ENCODE measurements around the gene DMRT1.
"Not testable (repeated sequence)": the region's sequence is repeated elsewhere in the genome, so short reads cannot be mapped to it uniquely, and the experiment has no call there.

Gene DMRT1

DNA sequence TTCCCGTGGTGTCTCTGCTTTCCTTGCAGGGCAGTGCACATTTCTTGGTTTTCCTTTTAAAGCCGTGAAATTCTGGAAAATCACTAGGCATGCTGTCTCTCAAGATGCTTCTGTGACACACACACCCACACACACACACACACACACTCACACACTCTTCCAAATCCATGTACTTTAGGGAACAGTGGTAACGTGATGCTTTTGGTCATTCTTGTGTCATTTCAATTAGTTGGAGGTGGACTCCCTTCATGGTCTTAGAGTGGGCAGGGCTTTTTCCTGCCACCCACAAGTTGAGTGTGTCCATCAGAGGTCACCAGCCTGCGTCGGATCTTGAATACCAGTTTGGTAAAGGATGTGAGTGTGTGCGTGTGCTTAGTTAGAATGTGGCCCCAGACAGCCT, 64.4 kb downstream of the DMRT1 start:
- Histone ChIP-seq H3K36me3 (ENCODE audit: insufficient read depth) (no peaks in the 10 kb centered on the region), H4K20me1 (ENCODE audit: insufficient read depth) (no peaks in the 10 kb centered on the region), H3K9ac (no peak overlapping the region), H3K4me2 (no peak overlapping the region), H3K4me3 (IDR thresholded peaks at IDR 0.05; ENCODE audit: insufficient read depth, low read depth, low read length) (no peak overlapping the region), H3K79me2 (ENCODE audit: insufficient read depth, low read depth) (no peaks in the 10 kb centered on the region), H3K27me3 (ENCODE audit: insufficient read depth, low read depth) (no peaks in the 10 kb centered on the region), H3K4me1 (ENCODE audit: low read depth, poor library complexity, severe bottlenecking) (no peaks in the 10 kb centered on the region), H2AFZ (ENCODE audit: low read depth) (no peak overlapping the region), H3K27ac (no peak overlapping the region)
- no peak for TF ChIP-seq CTCF (conservative IDR thresholded peaks at IDR 0.05; ENCODE audit: low read depth, low read length)

DNA sequence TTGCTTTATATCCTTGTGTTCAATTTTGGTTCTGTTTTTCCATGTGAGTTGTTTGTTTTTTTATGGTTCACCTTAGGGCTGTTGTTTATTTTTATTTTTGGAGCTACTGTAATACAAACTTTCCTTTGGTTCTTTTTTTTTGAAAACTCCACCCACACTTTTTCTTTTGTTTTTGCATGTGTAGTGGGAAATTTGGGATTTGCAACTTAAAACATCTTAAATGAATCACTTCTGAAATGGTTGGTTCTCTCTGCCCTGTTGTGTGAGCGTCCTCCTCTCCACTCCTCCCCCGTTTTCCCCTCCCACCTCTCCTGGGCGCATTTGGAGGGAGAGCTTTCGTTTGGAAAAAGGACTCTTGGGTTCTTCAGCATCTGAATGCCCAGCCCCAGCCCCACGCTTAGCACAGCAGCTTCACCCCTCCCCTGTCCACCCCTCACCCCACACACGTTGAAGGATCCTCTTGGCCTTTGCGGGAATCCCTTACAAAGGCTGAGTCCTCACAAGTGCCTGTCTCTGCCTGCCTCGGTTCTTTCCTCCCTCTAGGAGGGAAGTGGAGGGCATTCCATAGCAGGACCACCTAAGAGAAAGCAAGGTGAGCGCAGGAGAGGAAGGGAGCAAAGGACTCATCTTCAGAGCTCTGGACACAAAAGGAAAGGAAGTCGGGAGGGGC, 67.2 kb downstream of the DMRT1 start:
- Histone ChIP-seq H3K27ac (no peak overlapping the region), H2AFZ (ENCODE audit: low read depth) (no peak overlapping the region), H3K36me3 (ENCODE audit: insufficient read depth) (no peaks in the 10 kb centered on the region), H3K27me3 (ENCODE audit: insufficient read depth, low read depth) (no peaks in the 10 kb centered on the region), H3K4me3 (IDR thresholded peaks at IDR 0.05; ENCODE audit: insufficient read depth, low read depth, low read length) (no peak overlapping the region), H3K4me1 (ENCODE audit: low read depth, poor library complexity, severe bottlenecking) (no peaks in the 10 kb centered on the region), H3K79me2 (ENCODE audit: insufficient read depth, low read depth) (no peaks in the 10 kb centered on the region), H3K4me2 (no peak overlapping the region), H3K9ac (no peak overlapping the region), H4K20me1 (ENCODE audit: insufficient read depth) (no peaks in the 10 kb centered on the region)
- no peak for TF ChIP-seq CTCF (conservative IDR thresholded peaks at IDR 0.05; ENCODE audit: low read depth, low read length)

DNA sequence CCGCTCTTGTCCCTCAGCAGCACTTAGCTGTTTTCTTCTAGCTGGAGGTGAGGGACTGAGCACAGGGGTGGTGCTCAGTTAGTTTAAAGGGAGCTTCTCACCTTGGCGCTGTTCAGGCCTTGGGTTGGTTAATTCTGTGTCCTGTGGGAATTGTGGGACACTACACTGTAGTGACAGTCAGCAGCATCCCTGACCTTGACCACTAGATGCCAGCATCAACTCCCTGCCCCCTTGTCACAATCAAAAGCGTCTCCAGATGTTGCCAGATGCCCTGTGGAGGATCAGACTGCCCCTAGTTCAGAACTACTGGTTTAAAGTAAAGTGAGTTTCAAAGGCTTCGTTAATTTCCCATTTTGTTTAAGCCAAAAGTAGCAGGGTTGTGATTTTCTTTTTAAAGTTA, 69.5 kb downstream of the DMRT1 start:
- no peak for TF ChIP-seq CTCF (conservative IDR thresholded peaks at IDR 0.05; ENCODE audit: low read depth, low read length)
- Histone ChIP-seq H4K20me1 (ENCODE audit: insufficient read depth) (no peaks in the 10 kb centered on the region), H3K27me3 (ENCODE audit: insufficient read depth, low read depth) (no peaks in the 10 kb centered on the region), H3K27ac (no peak overlapping the region), H3K9ac (no peak overlapping the region), H3K4me2 (no peak overlapping the region), H3K79me2 (ENCODE audit: insufficient read depth, low read depth) (no peaks in the 10 kb centered on the region), H3K4me1 (ENCODE audit: low read depth, poor library complexity, severe bottlenecking) (no peaks in the 10 kb centered on the region), H3K4me3 (IDR thresholded peaks at IDR 0.05; ENCODE audit: insufficient read depth, low read depth, low read length) (no peak overlapping the region), H2AFZ (ENCODE audit: low read depth) (no peak overlapping the region), H3K36me3 (ENCODE audit: insufficient read depth) (no peaks in the 10 kb centered on the region)

DNA sequence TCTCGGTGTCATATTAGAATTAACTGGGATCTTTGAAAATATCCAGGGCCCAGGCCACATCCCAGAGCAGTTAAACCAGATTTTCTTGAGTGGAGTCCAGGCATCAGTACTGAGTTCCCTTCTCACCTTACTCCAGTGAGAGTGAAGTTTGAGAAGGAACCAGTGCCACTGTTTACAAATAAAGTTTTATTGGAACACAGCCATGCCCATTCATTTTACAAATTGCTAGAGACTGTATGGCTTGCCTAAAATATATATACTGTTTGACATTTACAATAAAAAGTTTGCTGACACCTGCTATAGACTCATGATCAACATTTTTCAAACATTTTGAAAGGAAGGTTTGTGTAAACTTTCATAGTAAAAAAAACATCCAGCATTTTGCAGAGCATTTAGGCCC, 71.3 kb downstream of the DMRT1 start:
- no peaks in the 10 kb centered on the region for H4K20me1 ChIP-seq (ENCODE audit: insufficient read depth)
- H3K79me2 ChIP-seq (ENCODE audit: insufficient read depth, low read depth), result no peaks in the 10 kb centered on the region
- no peak overlapping the region for H3K4me3 ChIP-seq (IDR thresholded peaks at IDR 0.05; ENCODE audit: insufficient read depth, low read depth, low read length)
- H3K9ac ChIP-seq, result no peak overlapping the region
- TF ChIP-seq CTCF (conservative IDR thresholded peaks at IDR 0.05; ENCODE audit: low read depth, low read length), result no peak
- H3K4me1 ChIP-seq (ENCODE audit: low read depth, poor library complexity, severe bottlenecking), result no peaks in the 10 kb centered on the region
- no peaks in the 10 kb centered on the region for H3K27me3 ChIP-seq (ENCODE audit: insufficient read depth, low read depth)
- no peaks in the 10 kb centered on the region for H3K36me3 ChIP-seq (ENCODE audit: insufficient read depth)
- H3K4me2 ChIP-seq, result no peak overlapping the region
- no peak overlapping the region for H2AFZ ChIP-seq (ENCODE audit: low read depth)
- H3K27ac ChIP-seq, result no peak overlapping the region

GRCh38 chr9:913526-913925, 72.0 kb downstream of the DMRT1 start:
- not testable (repeated sequence) for H3K79me2 ChIP-seq (ENCODE audit: insufficient read depth, low read depth); H4K20me1 ChIP-seq (ENCODE audit: insufficient read depth); H2AFZ ChIP-seq (ENCODE audit: low read depth); H3K4me1 ChIP-seq (ENCODE audit: low read depth, poor library complexity, severe bottlenecking); H3K36me3 ChIP-seq (ENCODE audit: insufficient read depth); H3K27ac ChIP-seq; H3K4me3 ChIP-seq (IDR thresholded peaks at IDR 0.05; ENCODE audit: insufficient read depth, low read depth, low read length); H3K9ac ChIP-seq; H3K4me2 ChIP-seq; H3K27me3 ChIP-seq (ENCODE audit: insufficient read depth, low read depth)

Data from KMS-11 (cell line).